ENCODE measurements around the gene MBD5. TPM values are rescaled to one million over a fixed set of nuclear protein-coding genes. Genes with fewer than 3 reads are reported as not detected.

MBD5 gene
- total and polyA plus RNA-seq, 4 donors = 2.0 to 15.9 (median 9.5) TPM

- Histone ChIP-seq H3K27me3 (ENCODE audit: control insufficient read depth in 4 of 4, insufficient read depth in 4 of 4, low read length in 3 of 4) (no peaks in the 10 kb centered on the region), H3K27ac (ENCODE audit: low read depth in 1 of 2, low read length in 2 of 2) (no peak overlapping the region), H3K4me3 (ENCODE audit: low read depth in 1 of 3, low read length in 3 of 3) (no peak overlapping the region), H3K9me3 (ENCODE audit: control insufficient read depth in 4 of 4, low read length in 3 of 4) (no peaks in the 10 kb centered on the region), H3K9ac (ENCODE audit: low read depth in 1 of 2, low read length in 2 of 2) (no peak overlapping the region), H3K4me1 (ENCODE audit: control insufficient read depth in 4 of 4, insufficient read depth in 4 of 4, low read length in 3 of 4) (no peaks in the 10 kb centered on the region), H3K36me3 (ENCODE audit: control insufficient read depth in 4 of 4, insufficient read depth in 3 of 4, low read depth in 1 of 4, low read length in 3 of 4) (no peaks in the 10 kb centered on the region)
- TF ChIP-seq GABPA (IDR thresholded peaks at IDR 0.05 in 1 of 2, conservative IDR thresholded peaks at IDR 0.05 in 1 of 2) = no peak
- no peak for TF ChIP-seq JUND (IDR thresholded peaks at IDR 0.05)
- TF ChIP-seq MAX (IDR thresholded peaks at IDR 0.05) = no peak
- TF ChIP-seq ATF3 (IDR thresholded peaks at IDR 0.05) = no peak
- no peak for TF ChIP-seq TAF1 (conservative IDR thresholded peaks at IDR 0.05)
- TF ChIP-seq FOXA1 (IDR thresholded peaks at IDR 0.05) = no peak
- no peak for TF ChIP-seq NR2F2 (IDR thresholded peaks at IDR 0.05)
- no peak for TF ChIP-seq ZBTB33 (IDR thresholded peaks at IDR 0.05)
- TF ChIP-seq HNF4A (conservative IDR thresholded peaks at IDR 0.05) = no peak
- no peak for TF ChIP-seq REST (IDR thresholded peaks at IDR 0.05)
- no peak for TF ChIP-seq FOXA2 (IDR thresholded peaks at IDR 0.05)
- TF ChIP-seq EGR1 (IDR thresholded peaks at IDR 0.05; ENCODE audit: low read depth in 2 of 2) = no peak
- TF ChIP-seq YY1 (IDR thresholded peaks at IDR 0.05) = no peak
- TF ChIP-seq SP1 (IDR thresholded peaks at IDR 0.05) = no peak
- TF ChIP-seq HNF4G (IDR thresholded peaks at IDR 0.05) = no peak
- WGBS = 93% methylated on average over 1 of the region's 1 CpG
- DNase-seq (ENCODE audit: low spot score) = no peak
Observed at GRCh38 chr2:148039783-148040182, 18.9 kb downstream of the MBD5 start.

GRCh38 chr2:148042219-148042618, 21.3 kb downstream of the MBD5 start:
- 95% methylated on average over 2 of the region's 2 CpGs for WGBS
- H3K36me3 ChIP-seq (ENCODE audit: control insufficient read depth in 4 of 4, insufficient read depth in 3 of 4, low read depth in 1 of 4, low read length in 3 of 4) = no peaks in the 10 kb centered on the region
- H3K9me3 ChIP-seq (ENCODE audit: control insufficient read depth in 4 of 4, low read length in 3 of 4) = no peaks in the 10 kb centered on the region
- H3K4me1 ChIP-seq (ENCODE audit: control insufficient read depth in 4 of 4, insufficient read depth in 4 of 4, low read length in 3 of 4) = no peaks in the 10 kb centered on the region
- no peak for TF ChIP-seq NR2F2 (IDR thresholded peaks at IDR 0.05)
- no peak for TF ChIP-seq ZBTB33 (IDR thresholded peaks at IDR 0.05)
- TF ChIP-seq RAD21 (IDR thresholded peaks at IDR 0.05) = no peak
- no peak for TF ChIP-seq GABPA (IDR thresholded peaks at IDR 0.05 in 1 of 2, conservative IDR thresholded peaks at IDR 0.05 in 1 of 2)
- no peak for TF ChIP-seq SP1 (IDR thresholded peaks at IDR 0.05)
- no peak for TF ChIP-seq FOXA2 (IDR thresholded peaks at IDR 0.05)
- TF ChIP-seq MAX (IDR thresholded peaks at IDR 0.05) = no peak
- no peak for TF ChIP-seq TAF1 (conservative IDR thresholded peaks at IDR 0.05)
- TF ChIP-seq REST (IDR thresholded peaks at IDR 0.05) = no peak
- TF ChIP-seq RXRA (IDR thresholded peaks at IDR 0.05) = no peak
- no peak for TF ChIP-seq JUND (IDR thresholded peaks at IDR 0.05)
- no peak for DNase-seq (ENCODE audit: low spot score)
- H3K4me3 ChIP-seq (ENCODE audit: low read depth in 1 of 3, low read length in 3 of 3) = no peak overlapping the region
- H3K27me3 ChIP-seq (ENCODE audit: control insufficient read depth in 4 of 4, insufficient read depth in 4 of 4, low read length in 3 of 4) = no peaks in the 10 kb centered on the region
- H3K9ac ChIP-seq (ENCODE audit: low read depth in 1 of 2, low read length in 2 of 2) = no peak overlapping the region
- no peak overlapping the region for H3K27ac ChIP-seq (ENCODE audit: low read depth in 1 of 2, low read length in 2 of 2)

Measured in liver (tissue), 9 donors.